Uterus (tissue), 2 donors: ENCODE measurements around the gene FNIP1.

Experiments used
- CTCF ChIP-seq, 4 experiments: fragments of 200-600 bp in 2 of 4; fragments of 450-650 bp in 2 of 4; sonication (generic) in 2 of 4; IDR thresholded peaks; one replicate each; pipeline ENCODE4 v1.5.1; 2016 to 2019; ENCODE audit warnings: antibody characterized with exemption in 4 of 4, mild to moderate bottlenecking in 2 of 4, moderate library complexity in 1 of 4
- POLR2A ChIP-seq, 2 donors: fragments of 450-650 bp; IDR thresholded peaks; one replicate each; pipeline ENCODE4 v1.6.1; 2016; ENCODE audit warnings: antibody characterized with exemption in 2 of 2, mild to moderate bottlenecking in 1 of 2, moderate library complexity in 1 of 2

- TF ChIP-seq POLR2A (IDR thresholded peaks at IDR 0.05) (no peak), CTCF (IDR thresholded peaks at IDR 0.05) (no peak)
Measured at GRCh38 chr5:131622633-131623032, 174.2 kb downstream of the FNIP1 start.
